Liver (tissue), 9 donors: ENCODE data around the gene MKNK2. TPM values are rescaled to one million over a fixed set of nuclear protein-coding genes. Genes with fewer than 3 reads are reported as not detected.

Experiments used
- DNase-seq: peaks from one replicate; pipeline ENCODE4 v3.0.0-alpha.2; 2017; ENCODE audit warnings: low spot score
- H3K27ac ChIP-seq, 2 donors: one replicate each; pipeline ENCODE4 v1.7.0; 2013; ENCODE audit warnings: inconsistent platforms in 2 of 2, low read length in 2 of 2, control low read depth in 1 of 2, low read depth in 1 of 2, mild to moderate bottlenecking in 1 of 2
- H3K27me3 ChIP-seq, 4 donors: one replicate each; pipeline versions ENCODE4 v1.6.1 to v1.7.0; 2013; ENCODE audit warnings: low read length in 3 of 4, inconsistent platforms in 1 of 4, mild to moderate bottlenecking in 1 of 4, moderate library complexity in 1 of 4; ENCODE audit not compliant: control insufficient read depth in 4 of 4, insufficient read depth in 4 of 4
- H3K36me3 ChIP-seq, 4 donors: one replicate each; pipeline versions ENCODE4 v1.6.1 to v1.7.0; 2013; ENCODE audit warnings: low read length in 3 of 4, mild to moderate bottlenecking in 3 of 4, low read depth in 1 of 4, moderate library complexity in 1 of 4; ENCODE audit not compliant: control insufficient read depth in 4 of 4, insufficient read depth in 3 of 4
- H3K4me1 ChIP-seq, 4 donors: one replicate each; pipeline versions ENCODE4 v1.6.1 to v1.7.0; 2013; ENCODE audit warnings: low read length in 3 of 4, mild to moderate bottlenecking in 3 of 4, moderate library complexity in 1 of 4; ENCODE audit not compliant: control insufficient read depth in 4 of 4, insufficient read depth in 4 of 4
- H3K4me3 ChIP-seq, 3 donors: one replicate each; pipeline versions ENCODE4 v1.6.1 to v1.7.0; 2013; ENCODE audit warnings: low read length in 3 of 3, control low read depth in 1 of 3, low read depth in 1 of 3, mild to moderate bottlenecking in 1 of 3
- H3K9ac ChIP-seq, 2 donors: one replicate each; pipeline ENCODE4 v1.7.0; 2013; ENCODE audit warnings: low read length in 2 of 2, mild to moderate bottlenecking in 2 of 2, moderate library complexity in 2 of 2, control low read depth in 1 of 2, low read depth in 1 of 2
- H3K9me3 ChIP-seq, 4 donors: one replicate each; pipeline versions ENCODE4 v1.6.1 to v1.7.0; 2013; ENCODE audit warnings: low read length in 3 of 4; ENCODE audit not compliant: control insufficient read depth in 4 of 4
- ATF3 ChIP-seq: IDR thresholded peaks from 2 replicates; pipeline ENCODE4 v1.6.1; 2016; ENCODE audit warnings: antibody characterized with exemption
- CTCF ChIP-seq: fragments of 150-350 bp; IDR thresholded peaks from 2 replicates; pipeline ENCODE4 v1.5.1; 2017; ENCODE audit warnings: improper control_type of control experiment, low read depth, low read length; ENCODE audit not compliant: missing input control
- EGR1 ChIP-seq, 2 donors: IDR thresholded peaks; 2 replicates each; pipeline ENCODE4 v1.6.1; 2016 to 2018; ENCODE audit warnings: antibody characterized with exemption in 2 of 2, low read depth in 2 of 2
- FOXA1 ChIP-seq: IDR thresholded peaks from 2 replicates; pipeline ENCODE4 v1.6.1; 2016; ENCODE audit warnings: antibody characterized with exemption
- HNF4A ChIP-seq, 2 donors: conservative IDR thresholded peaks; 2 replicates each; pipeline ENCODE4 v1.6.1; 2016; ENCODE audit warnings: antibody characterized with exemption in 2 of 2, mild to moderate bottlenecking in 2 of 2
- JUND ChIP-seq, 2 donors: IDR thresholded peaks; 2 replicates each; pipeline ENCODE4 v1.6.1; 2016; ENCODE audit warnings: antibody characterized with exemption in 2 of 2
- MAX ChIP-seq: IDR thresholded peaks from 2 replicates; pipeline ENCODE4 v1.6.1; 2016; ENCODE audit warnings: antibody characterized with exemption
- NR2F2 ChIP-seq: IDR thresholded peaks from 2 replicates; pipeline ENCODE4 v1.6.1; 2016; ENCODE audit warnings: antibody characterized with exemption
- REST ChIP-seq: IDR thresholded peaks from 2 replicates; pipeline ENCODE4 v1.6.1; 2016; ENCODE audit warnings: antibody characterized with exemption, mild to moderate bottlenecking
- SP1 ChIP-seq: IDR thresholded peaks from 2 replicates; pipeline ENCODE4 v1.6.1; 2018; ENCODE audit warnings: antibody characterized with exemption, mild to moderate bottlenecking
- YY1 ChIP-seq: IDR thresholded peaks from 2 replicates; pipeline ENCODE4 v1.6.1; 2016; ENCODE audit warnings: antibody characterized with exemption, mild to moderate bottlenecking
- WGBS: extraction: QIAGEN DNeasy Blood & Tissue Kit; methylation state at CpG from one replicate; pipeline ENCODE4 v1.1.7; 2013; 5-methylcytosine and 5-hydroxymethylcytosine counted together
- polyA plus RNA-seq, 2 donors: library from polyadenylated mRNA; stranded (reverse) in 1 of 2; unstranded in 1 of 2; fragments of 200-250 nt in 1 of 2; fragments of >200 nt in 1 of 2; fragmentation: Nextera tagmentation in 1 of 2; extraction: Ambion mirVana in 1 of 2; gene quantifications; one replicate each; pipeline versions ENCODE4 v1.2.1 to v1.2.3, GENCODE V29; 2013 to 2015
- total RNA-seq, 2 donors: library from RNA; depleted of rRNA; stranded (reverse); fragments of >200 nt; gene quantifications; one replicate each; pipeline ENCODE4 v1.2.3, GENCODE V29; 2014
- donor health status: healthy.
- donor health status: healthy.
- donor health status: healthy.
- donor health status: healthy.
- donor health status: healthy.

The MKNK2 gene
- total and polyA plus RNA-seq, 4 donors, result 24.7 to 105 (median 46.4) TPM

GRCh38 chr19:2058570-2059421, 7.8 kb upstream of the MKNK2 start:
- TF ChIP-seq YY1 (no peak), CTCF (no peak), NR2F2 (no peak), SP1 (no peak), FOXA1 (no peak), MAX (no peak), JUND (IDR thresholded peaks at IDR 0.05) (no peak), HNF4A (conservative IDR thresholded peaks at IDR 0.05) (no peak)
- 84% methylated on average over 27 of the region's 27 CpGs for WGBS
- Histone ChIP-seq H3K9me3 (no peaks in the 10 kb centered on the region), H3K4me1 (peaks cover 11 to 44% (median 26%) of the 10 kb centered on the region in 4 donors), H3K4me3 (peak overlapping the region in 1 of 3 donors; percentile 7), H3K36me3 (no peaks in the 10 kb centered on the region), H3K9ac (peak overlapping the region in 1 of 2 donors; percentile 87), H3K27ac (peak overlapping the region; percentile 89 to 99), H3K27me3 (no peaks in the 10 kb centered on the region)
- DNase-seq, result no peak

GRCh38 chr19:2057484-2058469, 6.7 kb upstream of the MKNK2 start:
- TF ChIP-seq HNF4A (conservative IDR thresholded peaks at IDR 0.05) (no peak), NR2F2 (no peak), FOXA1 (no peak)
- Histone ChIP-seq H3K4me1 (peaks cover 11 to 51% (median 28%) of the 10 kb centered on the region in 4 donors), H3K9me3 (no peaks in the 10 kb centered on the region), H3K27ac (peak overlapping the region; percentile 13 to 99), H3K36me3 (no peaks in the 10 kb centered on the region), H3K4me3 (no peak overlapping the region), H3K27me3 (no peaks in the 10 kb centered on the region), H3K9ac (no peak overlapping the region)
- WGBS, result 86% methylated on average over 23 of the region's 23 CpGs
- no peak for DNase-seq

GRCh38 chr19:2056837-2057192, 5.8 kb upstream of the MKNK2 start:
- WGBS, result 62% methylated on average over 5 of the region's 5 CpGs
- TF ChIP-seq NR2F2 (no peak), YY1 (no peak), JUND (IDR thresholded peaks at IDR 0.05) (no peak), EGR1 (IDR thresholded peaks at IDR 0.05; ENCODE audit: low read depth in 2 of 2) (no peak), MAX (no peak), FOXA1 (no peak), ATF3 (no peak), REST (no peak)
- Histone ChIP-seq H3K9me3 (no peaks in the 10 kb centered on the region), H3K36me3 (no peaks in the 10 kb centered on the region), H3K27ac (peak overlapping the region in 1 of 2 donors; percentile 79), H3K27me3 (no peaks in the 10 kb centered on the region), H3K4me1 (peaks cover 12 to 48% (median 30%) of the 10 kb centered on the region in 4 donors), H3K4me3 (no peak overlapping the region), H3K9ac (no peak overlapping the region)
- no peak for DNase-seq
